Activated CD8-positive, alpha-beta T cell treated with anti-CD3 and anti-CD28 coated beads for 36 hours (primary cell): Measurements from ENCODE around the gene ACOX1. TPM values are rescaled to one million over a fixed set of nuclear protein-coding genes. Genes with fewer than 3 reads are reported as not detected.

Experiments used
- ATAC-seq: fragments of 200-7000 bp; cut with Tn5 transposase; one replicate; pipeline ENCODE4 v1.10.0; 2021; ENCODE audit warnings: mild to moderate bottlenecking, moderate library complexity
- CTCF ChIA-PET: fragments of 350-600 bp; sonication (Branson Sonifier 250); formaldehyde crosslinking; loops from one replicate; lab custom pipeline; 2021; ENCODE audit warnings: antibody characterized with exemption; lab: Charles Lee
- POLR2A ChIA-PET: fragments of 350-600 bp; sonication (Branson Sonifier 250); formaldehyde crosslinking; loops from one replicate; lab custom pipeline; 2021; ENCODE audit warnings: antibody characterized with exemption; lab: Charles Lee
- DNase-seq: peaks from one replicate; pipeline ENCODE4 v3.0.0-alpha.2; 2020
- H3K27ac Mint-ChIP-seq: one replicate; pipeline ENCODE4 v1.8.0; 2021; ENCODE audit warnings: mild to moderate bottlenecking, mixed read lengths
- H3K27me3 Mint-ChIP-seq: one replicate; pipeline ENCODE4 v1.8.0; 2021; ENCODE audit warnings: mixed read lengths
- H3K36me3 Mint-ChIP-seq: one replicate; pipeline ENCODE4 v1.8.0; 2021; ENCODE audit warnings: low read depth, mixed read lengths
- H3K4me1 Mint-ChIP-seq: one replicate; pipeline ENCODE4 v1.8.0; 2021; ENCODE audit warnings: low read depth, mixed read lengths
- H3K4me3 Mint-ChIP-seq: one replicate; pipeline ENCODE4 v1.8.0; 2021; ENCODE audit warnings: mild to moderate bottlenecking, moderate library complexity, mixed read lengths
- H3K9me3 Mint-ChIP-seq: one replicate; pipeline ENCODE4 v1.8.0; 2021; ENCODE audit warnings: mixed read lengths
- CTCF ChIP-seq: fragments of 200-600 bp; IDR thresholded peaks from one replicate; pipeline ENCODE4 v1.8.0; 2022; ENCODE audit warnings: antibody characterized with exemption, mild to moderate bottlenecking
- intact Hi-C: fragments of 100-400 bp; cut with micrococcal nuclease; formaldehyde crosslinking; loops from one replicate; pipeline ENCODE4 v1.10.0; 2022
- total RNA-seq, 2 experiments: library from RNA; stranded (reverse); gene quantifications; one replicate each; pipeline ENCODE4 v1.2.3, GENCODE V29; 2021

The ACOX1 gene
- total RNA-seq, 2 experiments from 2014 or later, result 23.0 to 24.1 TPM

GRCh38 chr17:75925103-75925502 is 53.9 kb downstream of the ACOX1 start:
- TF ChIP-seq CTCF, result no peak
- ATAC-seq, result no peak
- ChIA-PET CTCF (interaction anchor here (0.9 to 1.4 kb wide), 3 partner anchors 75 to 355 kb away, joined by 3 to 5 read pairs (median 3); no protein-coding TSS in a partner anchor), POLR2A (interaction anchor here (0.7 kb wide), 1 partner anchor 56 kb away, joined by 4 read pairs; no protein-coding TSS in a partner anchor)
- intact Hi-C loops, result no loop called here
- Mint-ChIP-seq H3K9me3 (no peaks in the 10 kb centered on the region), H3K27ac (no peak overlapping the region), H3K36me3 (no peaks in the 10 kb centered on the region), H3K4me1 (no peaks in the 10 kb centered on the region), H3K4me3 (no peak overlapping the region), H3K27me3 (no peaks in the 10 kb centered on the region)
- DNase-seq, result no peak

- Mint-ChIP-seq H3K4me3 (no peak overlapping the region), H3K9me3 (no peaks in the 10 kb centered on the region), H3K27me3 (no peaks in the 10 kb centered on the region), H3K27ac (no peak overlapping the region), H3K4me1 (no peaks in the 10 kb centered on the region), H3K36me3 (no peaks in the 10 kb centered on the region)
- DNase-seq, result no peak
- no peak for TF ChIP-seq CTCF
- ChIA-PET POLR2A (interaction anchor here (1.3 kb wide), 1 partner anchor 18 kb away, joined by 6 read pairs; no protein-coding TSS in a partner anchor), CTCF (no interaction called here)
- intact Hi-C loops, result no loop called here
- no peak for ATAC-seq
These were observed 55.7 kb downstream of the ACOX1 start for GRCh38 chr17:75922963-75923874.

- H3K27me3 Mint-ChIP-seq, result no peaks in the 10 kb centered on the region
- TF ChIP-seq CTCF, result no peak
- ChIA-PET POLR2A (interaction anchor here (1.3 kb wide), 1 partner anchor 17 kb away, joined by 6 read pairs; no protein-coding TSS in a partner anchor), CTCF (no interaction called here)
- intact Hi-C loops, result no loop called here
- no peaks in the 10 kb centered on the region for H3K36me3 Mint-ChIP-seq
- ATAC-seq (no peak), DNase-seq (no peak)
- no peaks in the 10 kb centered on the region for H3K4me1 Mint-ChIP-seq
- no peaks in the 10 kb centered on the region for H3K9me3 Mint-ChIP-seq
- H3K4me3 Mint-ChIP-seq, result no peak overlapping the region
- no peak overlapping the region for H3K27ac Mint-ChIP-seq
These were observed 56.6 kb downstream of the ACOX1 start for GRCh38 chr17:75922173-75922961.

GRCh38 chr17:75921596-75921995 is 57.4 kb downstream of the ACOX1 start:
- H3K27ac Mint-ChIP-seq, result no peak overlapping the region
- TF ChIP-seq CTCF, result no peak
- H3K4me3 Mint-ChIP-seq, result no peak overlapping the region
- POLR2A ChIA-PET, result no interaction called here
- no peaks in the 10 kb centered on the region for H3K9me3 Mint-ChIP-seq
- peaks cover 3% of the 10 kb centered on the region for H3K36me3 Mint-ChIP-seq
- intact Hi-C loops, result no loop called here
- ATAC-seq, result no peak
- H3K4me1 Mint-ChIP-seq, result no peaks in the 10 kb centered on the region
- DNase-seq, result no peak
- CTCF ChIA-PET, result no interaction called here
- H3K27me3 Mint-ChIP-seq, result no peaks in the 10 kb centered on the region
